Suprapubic skin (tissue), 4 donors: Measurements from ENCODE around the gene UBAC1. TPM values are rescaled to one million over a fixed set of nuclear protein-coding genes. Genes with fewer than 3 reads are reported as not detected.

Source experiments
- DNase-seq, 2 donors: peaks; one replicate each; pipeline ENCODE4 v3.0.0-alpha.2; 2019; ENCODE audit warnings: low spot score in 2 of 2
- H3K27ac ChIP-seq: fragments of 200-600 bp; sonication (generic); one replicate; pipeline ENCODE4 v1.5.1; 2019
- H3K27me3 ChIP-seq: fragments of 200-600 bp; sonication (generic); one replicate; pipeline ENCODE4 v1.5.1; 2019
- H3K36me3 ChIP-seq: fragments of 200-600 bp; sonication (generic); one replicate; pipeline ENCODE4 v1.5.1; 2019
- H3K4me1 ChIP-seq: fragments of 200-600 bp; sonication (generic); one replicate; pipeline ENCODE4 v1.5.1; 2019
- H3K4me3 ChIP-seq: fragments of 200-600 bp; sonication (generic); one replicate; pipeline ENCODE4 v1.5.1; 2019; ENCODE audit warnings: mild to moderate bottlenecking
- H3K9me3 ChIP-seq: fragments of 200-600 bp; sonication (generic); one replicate; pipeline ENCODE4 v1.5.1; 2019
- EP300 ChIP-seq: sonication (generic); formaldehyde crosslinking; IDR thresholded peaks from one replicate; pipeline ENCODE4 v1.6.1; 2017; ENCODE audit warnings: antibody characterized with exemption
- POLR2A ChIP-seq, 2 donors: fragments of 450-650 bp; IDR thresholded peaks; one replicate each; pipeline ENCODE4 v1.6.1; 2017; ENCODE audit warnings: antibody characterized with exemption in 2 of 2, mild to moderate bottlenecking in 2 of 2, moderate library complexity in 2 of 2
- POLR2AphosphoS5 ChIP-seq, 3 donors: sonication (generic); formaldehyde crosslinking; IDR thresholded peaks; one replicate each; pipeline ENCODE4 v1.6.1; 2017; ENCODE audit warnings: antibody characterized with exemption in 3 of 3
- whole genome bisulfite sequencing: methylation state at CpG from one replicate; pipeline ENCODE4 v1.1.5; 2018; 5-methylcytosine and 5-hydroxymethylcytosine counted together
- total RNA-seq, 4 donors: library from RNA; depleted of rRNA; stranded (reverse); fragments of >200 nt; gene quantifications; one replicate each; pipeline ENCODE4 v1.1.0, GENCODE V29; 2016
- TF ChIP-seq, protein P1 (sequence below), 2 donors: fragments of 200-600 bp in 1 of 2; fragments of 450-650 bp in 1 of 2; sonication (generic) in 1 of 2; IDR thresholded peaks; one replicate each; pipeline ENCODE4 v1.5.1; 2016 to 2019; ENCODE audit warnings: antibody characterized with exemption in 2 of 2, mild to moderate bottlenecking in 1 of 2, moderate library complexity in 1 of 2

Gene UBAC1
- total RNA-seq, 4 donors from 2014 or later = 68.2 to 94.5 (median 83.8) TPM

DNA sequence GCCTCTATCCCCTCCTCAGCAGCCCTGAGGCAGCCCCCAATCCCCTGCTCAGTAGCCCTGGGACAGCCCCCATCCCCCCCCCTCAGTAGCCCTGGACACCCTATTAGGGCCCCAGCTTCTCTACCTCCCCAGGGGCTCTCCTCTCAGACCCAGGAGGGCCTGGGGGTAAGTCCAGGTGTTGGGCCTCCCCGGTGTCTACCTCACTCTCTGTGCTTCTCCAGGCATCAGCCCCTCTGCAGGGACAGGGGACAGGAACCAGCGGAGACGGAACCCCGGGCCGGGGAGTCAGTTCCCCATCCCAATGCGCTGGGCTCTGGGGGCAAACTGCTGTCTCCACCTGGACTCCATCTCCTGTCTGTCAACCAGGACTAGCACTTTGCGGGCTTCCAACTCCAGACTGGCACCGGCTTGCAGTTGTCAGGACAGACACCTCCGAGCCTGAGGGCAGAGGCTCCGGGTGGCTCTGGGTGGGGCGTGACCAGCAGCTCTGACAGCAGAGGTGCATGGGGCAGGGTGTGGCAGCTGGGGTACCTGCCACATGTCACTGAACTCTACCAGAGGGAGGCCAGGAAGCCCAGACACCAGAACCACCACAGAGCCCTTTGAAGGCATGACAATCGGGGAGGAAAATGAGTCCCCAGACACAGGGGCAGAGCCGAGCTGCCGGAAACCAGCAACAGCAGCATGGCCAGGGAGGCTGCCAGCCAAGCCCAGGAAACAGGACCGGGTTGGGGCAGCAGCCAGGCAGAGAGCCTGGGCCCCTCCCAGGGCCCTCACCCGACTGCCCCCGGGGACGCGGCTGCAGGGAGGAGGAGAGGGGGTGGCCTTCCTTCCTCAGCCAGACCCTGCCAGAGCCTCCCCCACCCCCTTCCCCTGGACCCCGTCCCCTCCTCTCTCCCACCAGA is 17.7 kb upstream of the UBAC1 start:
- TF ChIP-seq EP300 = no peak
- no peak for TF ChIP-seq POLR2A (IDR thresholded peaks at IDR 0.05)
- TF ChIP-seq POLR2AphosphoS5 (IDR thresholded peaks at IDR 0.05) = no peak
- TF ChIP-seq, protein P1, sequence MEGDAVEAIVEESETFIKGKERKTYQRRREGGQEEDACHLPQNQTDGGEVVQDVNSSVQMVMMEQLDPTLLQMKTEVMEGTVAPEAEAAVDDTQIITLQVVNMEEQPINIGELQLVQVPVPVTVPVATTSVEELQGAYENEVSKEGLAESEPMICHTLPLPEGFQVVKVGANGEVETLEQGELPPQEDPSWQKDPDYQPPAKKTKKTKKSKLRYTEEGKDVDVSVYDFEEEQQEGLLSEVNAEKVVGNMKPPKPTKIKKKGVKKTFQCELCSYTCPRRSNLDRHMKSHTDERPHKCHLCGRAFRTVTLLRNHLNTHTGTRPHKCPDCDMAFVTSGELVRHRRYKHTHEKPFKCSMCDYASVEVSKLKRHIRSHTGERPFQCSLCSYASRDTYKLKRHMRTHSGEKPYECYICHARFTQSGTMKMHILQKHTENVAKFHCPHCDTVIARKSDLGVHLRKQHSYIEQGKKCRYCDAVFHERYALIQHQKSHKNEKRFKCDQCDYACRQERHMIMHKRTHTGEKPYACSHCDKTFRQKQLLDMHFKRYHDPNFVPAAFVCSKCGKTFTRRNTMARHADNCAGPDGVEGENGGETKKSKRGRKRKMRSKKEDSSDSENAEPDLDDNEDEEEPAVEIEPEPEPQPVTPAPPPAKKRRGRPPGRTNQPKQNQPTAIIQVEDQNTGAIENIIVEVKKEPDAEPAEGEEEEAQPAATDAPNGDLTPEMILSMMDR (IDR thresholded peaks at IDR 0.05) = no peak
- H3K4me3 ChIP-seq = no peak overlapping the region
- H3K27ac ChIP-seq = no peak overlapping the region
- no peak for DNase-seq
- 13% methylated on average over 14 of the region's 20 CpGs for WGBS
- H3K27me3 ChIP-seq = peaks cover 57% of the 10 kb centered on the region
- peaks cover 11% of the 10 kb centered on the region for H3K4me1 ChIP-seq
- H3K36me3 ChIP-seq = no peaks in the 10 kb centered on the region
- no peaks in the 10 kb centered on the region for H3K9me3 ChIP-seq

- no peak for DNase-seq
- H3K27ac ChIP-seq = no peak overlapping the region
- no peaks in the 10 kb centered on the region for H3K9me3 ChIP-seq
- H3K36me3 ChIP-seq = no peaks in the 10 kb centered on the region
- H3K4me3 ChIP-seq = no peak overlapping the region
- TF ChIP-seq POLR2A (IDR thresholded peaks at IDR 0.05) = no peak
- TF ChIP-seq, protein P1 (IDR thresholded peaks at IDR 0.05) = no peak
- TF ChIP-seq POLR2AphosphoS5 (IDR thresholded peaks at IDR 0.05) = no peak
- no peak for TF ChIP-seq EP300
- peaks cover 11% of the 10 kb centered on the region for H3K4me1 ChIP-seq
- H3K27me3 ChIP-seq = peaks cover 44% of the 10 kb centered on the region
- 65% methylated on average over 8 of the region's 13 CpGs for WGBS
These were observed 15.8 kb upstream of the UBAC1 start for GRCh38 chr9:135976944-135977343.

GRCh38 chr9:135976531-135976930 is 15.4 kb upstream of the UBAC1 start:
- TF ChIP-seq POLR2AphosphoS5 (IDR thresholded peaks at IDR 0.05) (no peak), EP300 (no peak), POLR2A (IDR thresholded peaks at IDR 0.05) (no peak)
- TF ChIP-seq, protein P1 (IDR thresholded peaks at IDR 0.05) = no peak
- H3K36me3 ChIP-seq = no peaks in the 10 kb centered on the region
- WGBS = 72% methylated on average over 11 of the region's 13 CpGs
- H3K27ac ChIP-seq = no peak overlapping the region
- H3K4me3 ChIP-seq = no peak overlapping the region
- peaks cover 44% of the 10 kb centered on the region for H3K27me3 ChIP-seq
- no peak for DNase-seq
- H3K9me3 ChIP-seq = no peaks in the 10 kb centered on the region
- H3K4me1 ChIP-seq = peaks cover 11% of the 10 kb centered on the region

- Histone ChIP-seq H3K4me1 (peaks cover 11% of the 10 kb centered on the region), H3K27ac (no peak overlapping the region), H3K4me3 (no peak overlapping the region), H3K27me3 (peaks cover 38% of the 10 kb centered on the region), H3K9me3 (no peaks in the 10 kb centered on the region), H3K36me3 (no peaks in the 10 kb centered on the region)
- TF ChIP-seq, protein P1 (IDR thresholded peaks at IDR 0.05) = no peak
- TF ChIP-seq POLR2AphosphoS5 (IDR thresholded peaks at IDR 0.05) (no peak), POLR2A (IDR thresholded peaks at IDR 0.05) (no peak), EP300 (no peak)
- 84% methylated on average over 10 of the region's 10 CpGs for WGBS
- DNase-seq = no peak
These were observed 14.7 kb upstream of the UBAC1 start for GRCh38 chr9:135975834-135976233.

DNA sequence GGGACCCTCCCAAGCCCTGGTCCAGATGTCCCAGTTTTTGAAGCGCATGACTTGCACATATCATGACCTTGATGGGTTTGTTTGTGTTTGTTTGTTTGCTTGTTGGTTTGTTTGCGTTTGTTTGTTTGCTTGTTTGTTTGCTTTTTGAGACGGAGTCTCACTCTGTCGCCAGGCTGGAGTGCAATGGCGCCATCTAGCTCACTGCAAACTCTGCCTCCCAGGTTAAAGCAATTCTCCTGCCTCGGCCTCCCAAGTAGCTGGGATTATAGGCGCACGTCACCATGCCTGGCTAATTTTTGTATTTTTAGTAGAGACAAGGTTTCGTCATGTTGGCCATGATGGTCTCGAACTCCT is 13.0 kb upstream of the UBAC1 start:
- no peak for DNase-seq
- H3K4me1 ChIP-seq = peaks cover 7% of the 10 kb centered on the region
- H3K36me3 ChIP-seq = no peaks in the 10 kb centered on the region
- no peak for TF ChIP-seq POLR2AphosphoS5 (IDR thresholded peaks at IDR 0.05)
- no peak for TF ChIP-seq POLR2A (IDR thresholded peaks at IDR 0.05)
- TF ChIP-seq EP300 = no peak
- H3K4me3 ChIP-seq = no peak overlapping the region
- H3K27ac ChIP-seq = no peak overlapping the region
- 68% methylated on average over 10 of the region's 10 CpGs for WGBS
- no peaks in the 10 kb centered on the region for H3K9me3 ChIP-seq
- H3K27me3 ChIP-seq = peaks cover 34% of the 10 kb centered on the region
